ENCODE measurements around the gene TRABD.
"Not testable (repeated sequence)": the region's sequence is repeated elsewhere in the genome, so short reads cannot be mapped to it uniquely, and the experiment has no call there.

The TRABD gene

DNA sequence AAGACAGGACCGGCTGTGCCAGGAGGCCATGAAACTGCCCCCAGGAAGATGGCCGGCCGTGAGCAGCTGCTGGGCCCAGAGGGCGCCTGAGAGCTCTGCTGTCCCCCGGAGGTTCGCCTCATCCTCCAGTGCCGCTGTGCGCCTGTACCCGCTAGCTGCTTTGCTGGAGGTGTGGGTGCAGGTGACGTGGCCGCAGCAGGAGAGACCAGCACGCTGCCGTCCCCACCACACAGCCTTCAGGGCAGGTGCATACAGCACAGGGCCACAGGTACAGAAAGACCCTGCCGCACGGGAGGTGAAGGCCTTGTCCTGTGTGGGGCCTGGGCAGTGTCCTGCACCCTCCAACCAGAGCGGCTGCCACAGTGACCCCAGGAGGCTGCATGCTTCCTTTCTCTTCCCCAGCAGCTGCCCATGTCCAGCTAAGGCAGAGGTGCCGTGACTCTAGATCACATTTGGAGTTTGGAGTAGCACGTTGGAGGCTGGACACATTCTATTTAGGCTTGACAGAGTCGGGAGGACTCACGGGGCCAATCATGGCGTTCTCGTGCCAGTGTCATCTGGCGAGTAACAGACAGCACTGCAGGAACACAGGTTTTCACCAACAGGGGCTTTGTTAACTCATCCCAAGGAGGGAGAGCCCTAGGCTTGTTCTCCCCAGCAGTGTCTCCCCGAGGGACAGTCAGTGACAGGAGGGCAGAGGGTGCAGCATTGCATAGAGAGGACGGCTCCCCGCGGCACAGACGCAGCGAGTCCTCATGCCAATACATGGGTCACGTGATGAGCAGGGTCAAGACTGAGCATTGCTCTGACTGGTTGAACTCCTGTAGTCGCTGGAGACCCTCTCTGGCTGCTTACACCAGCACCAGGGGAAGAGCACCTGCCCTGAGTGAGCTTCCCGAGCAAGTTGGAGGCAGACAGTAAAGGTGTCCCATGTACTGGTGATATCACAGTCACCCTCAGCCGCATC is 33.9 kb upstream of the TRABD start:
- DNase-seq (ENCODE audit: low spot score) = no peak

- DNase-seq (ENCODE audit: low spot score) = no peak
These were observed 32.5 kb upstream of the TRABD start for GRCh38 chr22:50153056-50153755.

GRCh38 chr22:50153756-50154140 is 32.0 kb upstream of the TRABD start:
- DNase-seq (ENCODE audit: low spot score) = no peak

GRCh38 chr22:50157709-50158375 is 27.9 kb upstream of the TRABD start:
- DNase-seq (ENCODE audit: low spot score) = no peak

GRCh38 chr22:50160947-50161346 is 24.8 kb upstream of the TRABD start:
- DNase-seq (ENCODE audit: low spot score) = no peak

DNA sequence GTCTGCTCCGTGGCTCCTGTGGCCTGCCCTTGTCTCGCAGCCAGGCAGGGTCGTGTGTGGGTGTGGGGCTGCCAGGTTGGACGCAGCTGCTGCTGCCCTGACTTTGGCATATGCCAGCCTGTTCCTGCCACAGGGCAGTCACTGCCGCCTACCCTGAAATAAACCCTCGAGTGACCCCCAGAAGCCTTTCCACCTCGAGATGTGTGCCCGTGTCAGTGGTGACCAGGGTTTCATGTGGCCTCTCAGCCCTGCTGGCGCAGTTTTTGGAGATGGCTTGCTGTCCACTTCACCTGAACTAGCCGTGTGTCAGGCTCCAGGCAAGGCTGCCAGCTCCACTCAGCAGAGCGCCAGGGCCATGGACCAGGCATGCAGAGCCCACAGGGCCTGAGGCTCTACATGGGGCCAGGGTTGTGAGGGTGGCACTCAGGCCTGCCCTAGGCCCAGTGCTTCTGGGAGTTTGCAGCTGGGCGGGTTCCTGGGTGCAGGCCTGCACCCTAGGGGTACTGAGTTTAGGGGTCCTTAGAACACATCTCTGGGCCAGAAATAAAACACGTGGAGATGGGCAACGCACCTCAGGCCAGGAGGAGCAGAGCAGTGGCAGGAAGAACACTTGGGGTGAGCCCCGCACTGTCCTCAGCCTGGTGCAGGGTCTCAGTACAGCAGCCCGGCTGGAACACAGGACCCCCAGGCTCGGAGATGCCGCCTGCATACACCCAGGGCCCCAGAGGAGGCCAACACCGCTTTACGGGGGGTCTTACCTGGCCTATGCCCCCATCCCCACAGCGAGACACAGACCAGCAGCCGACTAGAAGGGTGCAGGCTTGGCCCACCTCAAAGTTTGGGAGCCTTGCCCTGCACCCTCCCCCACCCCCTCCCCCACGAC is 24.0 kb upstream of the TRABD start:
- no peak for DNase-seq (ENCODE audit: low spot score)

- no peak for DNase-seq (ENCODE audit: low spot score)
These were observed 23.2 kb upstream of the TRABD start for GRCh38 chr22:50162391-50162956.

DNA sequence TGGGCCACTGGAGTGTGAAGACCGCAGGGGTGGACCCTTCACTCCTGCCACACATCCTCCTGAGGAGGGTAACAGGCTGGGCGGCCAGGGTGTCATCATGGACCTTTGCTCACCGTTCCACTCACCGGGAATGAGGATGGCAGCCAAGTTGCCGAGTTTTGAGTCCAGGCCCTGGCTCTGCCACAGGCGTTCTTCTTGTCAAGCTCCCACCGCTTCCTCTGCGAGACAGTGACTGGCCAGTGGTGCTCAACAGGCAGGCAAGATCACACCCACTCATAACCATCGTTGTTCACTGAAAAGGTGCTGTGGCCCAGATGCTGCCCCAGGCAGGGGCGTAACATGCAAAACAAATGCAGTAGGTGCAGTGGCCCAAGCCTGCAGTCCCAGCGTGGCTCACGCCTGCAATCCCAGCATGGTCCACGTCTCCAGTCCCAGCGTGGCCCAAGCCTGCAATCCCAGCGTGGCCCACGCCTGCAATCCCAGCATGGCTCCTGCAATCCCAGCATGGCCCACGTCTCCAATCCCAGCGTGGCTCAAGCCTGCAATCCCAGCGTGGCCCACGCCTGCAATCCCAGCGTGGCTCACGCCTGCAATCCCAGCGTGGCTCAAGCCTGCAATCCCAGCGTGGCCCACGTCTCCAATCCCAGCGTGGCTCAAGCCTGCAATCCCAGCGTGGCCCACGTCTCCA is 20.1 kb upstream of the TRABD start:
- no peak for DNase-seq (ENCODE audit: low spot score)

DNA sequence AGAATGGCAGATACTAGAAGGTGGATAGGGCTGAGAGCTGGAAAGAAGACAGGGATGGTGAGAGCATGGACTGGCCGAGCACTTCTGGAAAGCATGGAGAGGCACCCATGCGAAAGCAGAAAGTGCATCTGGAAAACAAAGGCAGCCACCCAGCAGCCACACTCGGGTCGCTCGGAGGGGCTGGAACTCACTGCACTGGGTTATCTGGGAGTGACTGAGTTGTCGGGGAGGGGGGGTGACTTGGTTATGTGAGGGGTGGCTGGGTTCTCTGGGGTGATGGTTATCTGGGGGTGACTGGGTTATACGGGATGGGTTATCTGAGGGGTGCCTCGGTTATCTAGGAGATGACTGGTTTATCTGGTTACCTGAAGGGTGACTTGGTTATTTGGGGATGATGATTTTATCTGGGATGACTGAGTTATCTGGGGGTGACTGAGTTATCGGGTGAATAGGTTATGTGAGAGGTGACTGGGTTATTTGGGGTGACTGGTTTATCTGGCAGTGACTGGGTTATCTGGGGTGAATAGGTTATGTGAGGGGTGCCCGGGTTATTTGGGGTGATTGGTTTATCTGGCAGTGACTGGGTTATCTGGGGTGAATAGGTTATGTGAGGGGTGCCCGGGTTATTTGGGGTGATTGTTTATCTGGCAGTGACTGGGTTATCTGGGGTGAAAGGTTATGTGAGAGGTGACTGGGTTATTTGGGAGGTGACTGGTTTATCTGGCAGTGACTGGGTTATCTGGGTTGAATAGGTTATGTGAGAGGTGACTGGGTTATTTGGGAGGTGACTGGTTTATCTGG is 17.8 kb upstream of the TRABD start:
- no peak for DNase-seq (ENCODE audit: low spot score)

GRCh38 chr22:50168490-50169180 is 17.1 kb upstream of the TRABD start:
- not testable (repeated sequence) for DNase-seq (ENCODE audit: low spot score)

DNA sequence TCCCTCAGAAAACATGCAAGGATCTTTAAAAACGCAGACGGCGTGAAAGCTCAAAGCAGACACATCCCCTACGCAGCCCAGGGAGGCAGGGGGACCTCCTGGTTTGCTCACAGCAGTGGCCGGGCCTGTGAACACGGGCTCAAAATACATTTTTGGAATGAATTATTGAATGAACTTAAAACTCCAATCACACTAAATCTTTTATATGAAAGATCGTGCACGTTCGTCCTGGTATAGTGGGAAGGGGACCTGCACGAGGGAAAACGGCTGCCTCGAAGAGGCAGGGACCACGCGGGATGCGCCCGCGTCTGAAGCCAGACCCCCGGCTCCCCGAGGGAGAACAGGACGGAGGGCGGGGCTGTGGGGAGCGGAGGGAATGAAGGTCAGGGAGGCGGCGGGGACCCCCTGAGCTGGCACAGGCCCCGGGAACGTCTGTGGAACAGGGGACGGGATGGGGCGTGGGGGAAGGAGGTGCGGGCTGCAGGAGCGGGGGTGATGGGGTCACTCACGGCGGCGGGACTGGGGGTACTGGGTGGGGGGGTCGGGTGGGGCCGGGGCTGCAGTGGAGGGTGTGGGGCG is 16.4 kb upstream of the TRABD start:
- no peak for DNase-seq (ENCODE audit: low spot score)

- no peak for DNase-seq (ENCODE audit: low spot score)
These were observed 15.9 kb upstream of the TRABD start for GRCh38 chr22:50169774-50170341.

DNA sequence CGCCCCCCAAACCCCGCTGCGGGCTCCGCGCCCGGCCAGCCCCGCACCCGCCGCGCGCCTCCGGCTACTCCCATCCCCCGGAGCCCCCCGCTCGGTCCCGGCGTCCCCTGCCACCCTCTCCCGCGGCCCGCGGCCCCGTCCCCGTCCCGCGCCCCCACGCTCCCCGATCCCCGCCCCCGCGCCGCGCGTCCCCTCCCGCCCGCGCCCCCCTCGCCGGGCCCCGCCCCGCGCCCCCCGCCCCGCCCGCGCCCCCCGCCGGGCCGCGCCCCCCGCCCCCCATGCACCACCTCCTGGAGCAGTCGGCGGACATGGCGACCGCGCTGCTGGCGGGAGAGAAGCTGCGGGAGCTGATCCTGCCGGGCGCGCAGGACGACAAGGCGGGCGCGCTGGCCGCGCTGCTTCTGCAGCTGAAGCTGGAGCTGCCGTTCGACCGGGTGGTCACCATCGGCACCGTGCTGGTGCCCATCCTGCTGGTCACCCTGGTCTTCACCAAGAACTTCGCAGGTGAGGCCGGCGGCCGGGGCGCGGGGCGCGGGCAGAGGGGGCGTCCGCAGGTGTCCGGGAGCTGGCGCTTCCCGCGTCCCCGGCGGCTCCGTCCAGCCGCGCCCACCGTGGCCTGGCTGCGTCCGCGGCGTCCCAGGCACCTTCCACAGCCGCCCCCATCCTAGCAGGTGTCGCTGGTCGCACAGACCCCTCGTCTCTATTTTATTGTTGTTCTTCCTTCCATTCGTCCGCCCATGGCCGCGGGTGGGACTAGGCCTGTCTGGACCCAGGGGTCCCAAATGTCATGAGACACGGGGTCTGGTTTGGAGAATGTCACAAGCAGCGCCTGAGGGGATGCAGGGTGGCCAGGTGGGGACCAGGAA is 15.0 kb upstream of the TRABD start, which contains the start of gene PANX2:
Gene PANX2, plus strand, starts transcription at position 279 of the 866 bp plus-strand sequence. Its CDS starts 0 bp downstream, at position 279.
- DNase-seq (ENCODE audit: low spot score) = no peak

GRCh38 chr22:50171319-50171964 is 14.3 kb upstream of the TRABD start:
- no peak for DNase-seq (ENCODE audit: low spot score)

GRCh38 chr22:50171965-50172421 is 13.7 kb upstream of the TRABD start:
- DNase-seq (ENCODE audit: low spot score) = no peak

DNA sequence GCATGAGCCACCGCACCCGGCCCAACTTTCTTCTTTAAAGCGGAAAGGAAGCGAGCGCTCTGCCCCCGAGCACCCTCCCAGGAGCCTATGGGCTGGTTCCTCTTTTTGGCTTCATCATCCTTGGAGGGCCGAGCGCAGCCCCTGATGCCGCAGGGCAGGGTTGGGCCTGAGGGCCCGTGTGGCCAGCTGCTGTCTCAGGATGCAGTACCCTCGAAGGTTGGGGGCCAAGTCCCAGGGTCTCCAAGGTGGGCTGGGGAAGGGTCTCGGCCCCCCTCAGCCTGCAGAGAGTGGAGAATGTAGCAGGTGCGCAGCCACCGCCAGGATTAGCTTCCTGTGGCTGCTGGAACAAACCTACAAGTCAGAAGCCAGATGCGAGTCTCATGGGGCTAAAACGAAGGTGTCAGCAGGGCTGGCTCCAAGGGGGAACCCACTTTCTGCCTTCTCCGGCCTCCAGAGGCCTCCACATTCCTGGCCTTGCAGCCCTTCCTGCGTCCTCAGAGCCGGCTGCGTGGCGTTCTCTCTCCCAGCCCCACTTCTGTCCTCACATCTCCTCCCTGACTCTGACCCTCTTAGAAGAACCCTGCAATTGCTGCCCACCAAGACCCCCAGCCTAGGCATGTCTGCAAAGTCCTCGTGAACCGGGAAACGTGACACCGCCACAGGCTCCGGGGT is 12.3 kb upstream of the TRABD start:
- DNase-seq (ENCODE audit: low spot score) = peak; percentile 58

All from NAMALWA (cell line).